HepG2 (cell line): ENCODE measurements around the gene RIT2. TPM values are rescaled to one million over a fixed set of nuclear protein-coding genes. Genes with fewer than 3 reads are reported as not detected.

Source experiments
- ATAC-seq: fragments of 200-7000 bp; cut with Tn5 transposase; 3 replicates; pipeline ENCODE4 v1.9.1; 2020; ENCODE audit warnings: mild to moderate bottlenecking, moderate library complexity
- BruUV-seq: library from RNA; stranded (reverse); fragments of 400-500 nt; replicated peaks from 2 replicates; lab custom pipeline; 2021; lab: Mats Ljungman, UMichigan
- CTCF ChIA-PET: fragments of 300-600 bp; formaldehyde crosslinking; extraction: SDS; loops from one replicate; lab custom pipeline; 2021; ENCODE audit warnings: low total read pairs, inconsistent platforms, low intra/inter-chr PET ratio; lab: Yijun Ruan, JAX
- POLR2A ChIA-PET: fragments of 350-600 bp; sonication (Branson Sonifier 250); formaldehyde crosslinking; loops from one replicate; lab custom pipeline; 2020; ENCODE audit warnings: antibody characterized with exemption, inconsistent platforms; lab: Yijun Ruan, JAX
- DNase-seq: peaks from one replicate; pipeline ENCODE4 v3.0.0-alpha.2; 2015; ENCODE audit warnings: low spot score
- FAIRE-seq: peaks from 3 replicates; lab custom pipeline; 2011; peaks lifted over from hg19 to GRCh38; lab: Jason Lieb, UNC
- H2AFZ ChIP-seq: one replicate; pipeline ENCODE4 v1.6.1; 2011; ENCODE audit warnings: low read length, inconsistent platforms
- H3K27ac ChIP-seq: fragments of 300-600 bp; 3 replicates; pipeline ENCODE4 v1.8.0; 2011; ENCODE audit warnings: mixed run types, mild to moderate bottlenecking, mixed read lengths, low read length, inconsistent platforms; ENCODE audit not compliant: insufficient read depth; ENCODE audit errors: extremely low read length
- H3K27me3 ChIP-seq, 2 experiments: fragments of 200-600 bp in 1 of 2; 2 replicates in 1 of 2; 3 replicates in 1 of 2; pipeline versions ENCODE4 v1.6.0 to v1.8.0; 2011; ENCODE audit warnings: low read length in 2 of 2, mild to moderate bottlenecking in 2 of 2, moderate library complexity in 2 of 2, inconsistent platforms in 1 of 2; ENCODE audit not compliant: insufficient read depth in 2 of 2, control insufficient read depth in 1 of 2
- H3K36me3 ChIP-seq, 2 experiments: fragments of 200-600 bp in 1 of 2; replicated peaks in 1 of 2; 2 replicates in 1 of 2; 3 replicates in 1 of 2; pipeline versions ENCODE4 v1.5.1 to v1.8.0; 2011; ENCODE audit warnings: low read length in 2 of 2, inconsistent platforms in 1 of 2; ENCODE audit not compliant: insufficient read depth in 2 of 2, control insufficient read depth in 1 of 2
- H3K4me1 ChIP-seq: 2 replicates; pipeline ENCODE4 v1.5.1; 2012; ENCODE audit warnings: low read length, inconsistent platforms; ENCODE audit not compliant: insufficient read depth
- H3K4me2 ChIP-seq: 2 replicates; pipeline ENCODE4 v1.6.0; 2011; ENCODE audit warnings: low read depth, low read length, inconsistent platforms
- H3K4me3 ChIP-seq, 3 experiments: fragments of 200-600 bp in 1 of 3; sonication (generic), shearing (Covaris generic) in 1 of 3; replicated peaks in 1 of 3; 2 replicates each; pipeline ENCODE4 v1.5.1; 2011 to 2016; ENCODE audit warnings: low read length in 3 of 3, inconsistent platforms in 2 of 3, low read depth in 2 of 3, mild to moderate bottlenecking in 2 of 3, control low read depth in 1 of 3, mixed read lengths in 1 of 3; ENCODE audit not compliant: insufficient read depth in 1 of 3
- H3K79me2 ChIP-seq: one replicate; pipeline ENCODE4 v1.6.1; 2011; ENCODE audit warnings: low read length, inconsistent platforms; ENCODE audit not compliant: insufficient read depth
- H3K9ac ChIP-seq: 2 replicates; pipeline ENCODE4 v1.6.0; 2011; ENCODE audit warnings: mild to moderate bottlenecking, low read depth, low read length, inconsistent platforms; ENCODE audit not compliant: insufficient read depth
- H3K9me3 ChIP-seq: 2 replicates; pipeline ENCODE4 v1.5.1; 2012; ENCODE audit warnings: mild to moderate bottlenecking, low read length
- H4K20me1 ChIP-seq: 2 replicates; pipeline ENCODE4 v1.6.0; 2011; ENCODE audit warnings: inconsistent platforms, mild to moderate bottlenecking, low read length, moderate library complexity; ENCODE audit not compliant: insufficient read depth
- ELF1 ChIP-seq: sonication (generic); formaldehyde crosslinking; IDR thresholded peaks from 2 replicates; pipeline ENCODE4 v1.4.0; 2020; ENCODE audit warnings: missing genetic modification reagents
- ESRRA ChIP-seq: sonication (generic); formaldehyde crosslinking; IDR thresholded peaks from 2 replicates; pipeline ENCODE4 v1.5.1; 2020; ENCODE audit warnings: mild to moderate bottlenecking, low read depth, missing genetic modification reagents
- KLF15 ChIP-seq: sonication (generic); formaldehyde crosslinking; IDR thresholded peaks from 2 replicates; pipeline ENCODE4 v1.8.1; 2023; ENCODE audit warnings: borderline replicate concordance, mild to moderate bottlenecking, inconsistent platforms, missing genetic modification reagents, mixed read lengths
- NR2F1 ChIP-seq, 2 experiments: fragments of 450-650 bp in 1 of 2; formaldehyde crosslinking in 1 of 2; IDR thresholded peaks; 2 replicates each; pipeline versions ENCODE4 v1.5.0 to v1.6.1; 2016 to 2020; ENCODE audit warnings: mild to moderate bottlenecking in 1 of 2, missing compliant biosample characterization in 1 of 2, missing genetic modification reagents in 1 of 2, moderate library complexity in 1 of 2
- XRCC5 ChIP-seq: fragments of 200-400 bp; formaldehyde crosslinking; optimal IDR thresholded peaks from 2 replicates; pipeline ENCODE3; 2017; ENCODE audit warnings: mild to moderate bottlenecking, low read length
- ZFP91 ChIP-seq: sonication (generic); formaldehyde crosslinking; IDR thresholded peaks from 2 replicates; pipeline ENCODE4 v1.9.0; 2022; ENCODE audit warnings: missing genetic modification reagents, mild to moderate bottlenecking, borderline replicate concordance
- ZNF142 ChIP-seq: sonication (generic); formaldehyde crosslinking; IDR thresholded peaks from 2 replicates; pipeline ENCODE4 v1.4.0; 2020; ENCODE audit warnings: missing genetic modification reagents
- ZNF20 ChIP-seq: sonication (generic); formaldehyde crosslinking; IDR thresholded peaks from 2 replicates; pipeline ENCODE4 v1.4.0; 2020; ENCODE audit warnings: mild to moderate bottlenecking, moderate library complexity, missing genetic modification reagents
- ZNF510 ChIP-seq: sonication (generic); formaldehyde crosslinking; IDR thresholded peaks from 2 replicates; pipeline ENCODE4 v1.4.0; 2020; ENCODE audit warnings: low read depth, mild to moderate bottlenecking, missing genetic modification reagents
- ZNF780A ChIP-seq: sonication (generic); formaldehyde crosslinking; IDR thresholded peaks from 2 replicates; pipeline ENCODE4 v1.8.0; 2022; ENCODE audit warnings: mild to moderate bottlenecking, missing genetic modification reagents, moderate library complexity
- WGBS: methylation state at CpG from one replicate; pipeline ENCODE4 v1.1.6; 2017; ENCODE audit warnings: low lambda C conversion rate; 5-methylcytosine and 5-hydroxymethylcytosine counted together
- in situ Hi-C: cut with HindIII; loops from 2 replicates; pipeline ENCODE4 v1.10.0; 2017; ENCODE audit warnings: low pct_unique_long_range_greater_than_20kb; ENCODE audit not compliant: extremely low pct_ligation_motif_present
- intact Hi-C: fragments of 100-400 bp; cut with micrococcal nuclease; formaldehyde crosslinking; loops from one replicate; pipeline ENCODE4 v1.10.0; 2022; ENCODE audit not compliant: unreplicated experiment
- polyA plus RNA-seq, 8 experiments: library from polyadenylated mRNA; depleted of rRNA in 3 of 8; stranded (reverse) in 7 of 8; unstranded in 1 of 8; fragments of >200 nt; fragmentation: Illumina TruSeq in 4 of 8; extraction: Trizol in 4 of 8; gene quantifications; 2 replicates each; pipeline versions ENCODE4 v1.2.1 to v1.2.3, GENCODE V29; 2011 to 2016; ENCODE audit warnings: low read depth in 4 of 8, missing spikeins in 1 of 8, mixed read lengths in 1 of 8; ENCODE audit not compliant: insufficient read depth in 1 of 8
- total RNA-seq, 5 experiments: library from RNA; depleted of rRNA; stranded (reverse); fragments of >200 nt; fragmentation: Illumina TruSeq; extraction: Trizol; gene quantifications; 2 replicates each; pipeline ENCODE4 v1.2.3, GENCODE V29; 2016; ENCODE audit warnings: low read depth in 1 of 5
- TF ChIP-seq, protein P1 (sequence below): sonication (generic); formaldehyde crosslinking; IDR thresholded peaks from 2 replicates; pipeline ENCODE4 v1.5.0; 2020; ENCODE audit warnings: missing genetic modification reagents
- TF ChIP-seq, protein P2 (sequence below), 2 experiments: fragments of 450-650 bp in 1 of 2; sonication (generic) in 1 of 2; formaldehyde crosslinking; IDR thresholded peaks; 2 replicates each; pipeline versions ENCODE4 v1.5.0 to v1.8.0; 2020 to 2022; ENCODE audit warnings: mild to moderate bottlenecking in 1 of 2, missing genetic modification reagents in 1 of 2
- TF ChIP-seq, protein P3 (sequence below): sonication (generic); formaldehyde crosslinking; IDR thresholded peaks from 2 replicates; pipeline ENCODE4 v1.4.0; 2020; ENCODE audit warnings: missing genetic modification reagents

RIT2 gene
- total and polyA plus RNA-seq, 2 of the 13 experiments (the other 11 are each of a cell fraction or from before 2014, with no cell fraction given), result not detected

DNA sequence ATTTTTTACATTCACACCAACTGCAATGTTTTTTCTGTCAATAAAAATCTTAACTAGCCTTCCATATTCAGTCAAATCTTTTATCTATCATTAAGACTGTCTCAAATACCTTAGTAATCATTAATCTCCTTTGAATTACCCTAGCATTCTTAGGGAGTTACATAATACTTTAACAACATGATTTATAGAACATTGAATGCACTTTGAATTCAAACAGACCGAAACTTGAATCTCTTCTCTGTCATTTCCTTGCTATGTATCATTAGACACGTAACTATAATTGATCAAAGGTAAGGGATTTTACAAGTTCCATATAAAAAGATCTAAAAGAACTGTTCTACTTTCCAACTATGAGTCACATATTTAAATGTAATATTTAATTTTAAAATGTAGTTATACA, 330.9 kb downstream of the RIT2 start:
- Histone ChIP-seq H3K79me2 (no peaks in the 10 kb centered on the region), H3K4me1 (no peaks in the 10 kb centered on the region), H3K27ac (no peak overlapping the region), H3K4me3 (no peak overlapping the region), H3K9ac (no peak overlapping the region), H3K9me3 (no peaks in the 10 kb centered on the region), H2AFZ (no peak overlapping the region), H4K20me1 (no peaks in the 10 kb centered on the region), H3K27me3 (no peaks in the 10 kb centered on the region), H3K36me3 (no peaks in the 10 kb centered on the region), H3K4me2 (no peak overlapping the region)
- intact Hi-C loops (no loop called here), in situ Hi-C loops (no loop called here)
- no peak for FAIRE-seq
- POLR2A ChIA-PET, result no interaction called here
- CTCF ChIA-PET, result no interaction called here
- no TSS peak for BruUV-seq
- TF ChIP-seq ZNF142 (CRISPR knock-in tag) (no peak), NR2F1 (CRISPR knock-in tag; IDR thresholded peaks at IDR 0.05) (no peak), ZFP91 (CRISPR knock-in tag) (no peak), KLF15 (CRISPR knock-in tag) (no peak), ZNF510 (CRISPR knock-in tag) (no peak), ELF1 (CRISPR knock-in tag) (no peak), ZNF780A (CRISPR knock-in tag) (no peak), ZNF20 (CRISPR knock-in tag) (no peak), XRCC5 (no peak), ESRRA (CRISPR knock-in tag) (no peak)
- TF ChIP-seq, protein P1, sequence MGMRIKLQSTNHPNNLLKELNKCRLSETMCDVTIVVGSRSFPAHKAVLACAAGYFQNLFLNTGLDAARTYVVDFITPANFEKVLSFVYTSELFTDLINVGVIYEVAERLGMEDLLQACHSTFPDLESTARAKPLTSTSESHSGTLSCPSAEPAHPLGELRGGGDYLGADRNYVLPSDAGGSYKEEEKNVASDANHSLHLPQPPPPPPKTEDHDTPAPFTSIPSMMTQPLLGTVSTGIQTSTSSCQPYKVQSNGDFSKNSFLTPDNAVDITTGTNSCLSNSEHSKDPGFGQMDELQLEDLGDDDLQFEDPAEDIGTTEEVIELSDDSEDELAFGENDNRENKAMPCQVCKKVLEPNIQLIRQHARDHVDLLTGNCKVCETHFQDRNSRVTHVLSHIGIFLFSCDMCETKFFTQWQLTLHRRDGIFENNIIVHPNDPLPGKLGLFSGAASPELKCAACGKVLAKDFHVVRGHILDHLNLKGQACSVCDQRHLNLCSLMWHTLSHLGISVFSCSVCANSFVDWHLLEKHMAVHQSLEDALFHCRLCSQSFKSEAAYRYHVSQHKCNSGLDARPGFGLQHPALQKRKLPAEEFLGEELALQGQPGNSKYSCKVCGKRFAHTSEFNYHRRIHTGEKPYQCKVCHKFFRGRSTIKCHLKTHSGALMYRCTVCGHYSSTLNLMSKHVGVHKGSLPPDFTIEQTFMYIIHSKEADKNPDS, result no peak
- TF ChIP-seq, protein P2, sequence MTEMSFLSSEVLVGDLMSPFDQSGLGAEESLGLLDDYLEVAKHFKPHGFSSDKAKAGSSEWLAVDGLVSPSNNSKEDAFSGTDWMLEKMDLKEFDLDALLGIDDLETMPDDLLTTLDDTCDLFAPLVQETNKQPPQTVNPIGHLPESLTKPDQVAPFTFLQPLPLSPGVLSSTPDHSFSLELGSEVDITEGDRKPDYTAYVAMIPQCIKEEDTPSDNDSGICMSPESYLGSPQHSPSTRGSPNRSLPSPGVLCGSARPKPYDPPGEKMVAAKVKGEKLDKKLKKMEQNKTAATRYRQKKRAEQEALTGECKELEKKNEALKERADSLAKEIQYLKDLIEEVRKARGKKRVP (CRISPR knock-in tag; IDR thresholded peaks at IDR 0.05), result no peak
- TF ChIP-seq, protein P3, sequence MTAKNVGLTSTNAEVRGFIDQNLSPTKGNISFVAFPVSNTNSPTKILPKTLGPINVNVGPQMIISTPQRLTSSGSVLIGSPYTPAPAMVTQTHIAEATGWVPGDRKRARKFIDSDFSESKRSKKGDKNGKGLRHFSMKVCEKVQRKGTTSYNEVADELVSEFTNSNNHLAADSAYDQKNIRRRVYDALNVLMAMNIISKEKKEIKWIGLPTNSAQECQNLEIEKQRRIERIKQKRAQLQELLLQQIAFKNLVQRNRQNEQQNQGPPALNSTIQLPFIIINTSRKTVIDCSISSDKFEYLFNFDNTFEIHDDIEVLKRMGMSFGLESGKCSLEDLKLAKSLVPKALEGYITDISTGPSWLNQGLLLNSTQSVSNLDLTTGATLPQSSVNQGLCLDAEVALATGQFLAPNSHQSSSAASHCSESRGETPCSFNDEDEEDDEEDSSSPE, result no peak
- no peak for ATAC-seq
- 4% methylated on average over 2 of the region's 2 CpGs for WGBS
- no peak for DNase-seq
